NCI-H446 treated with DMSO at 0.1 percent for 48 hours (cell line): ENCODE measurements around the gene UGT1A6.

Experiments
- DNase-seq: peaks from one replicate; lab custom pipeline; 2025; lab: John Stamatoyannopoulos, UW

The UGT1A6 gene

GRCh38 chr2:233768076-233768475 is 75.4 kb downstream of the UGT1A6 start:
- no peak for DNase-seq

GRCh38 chr2:233769260-233769659 is 76.6 kb downstream of the UGT1A6 start:
- no peak for DNase-seq

- DNase-seq = no peak
Observed at GRCh38 chr2:233772153-233772552, 79.5 kb downstream of the UGT1A6 start.

- DNase-seq = no peak
Observed at GRCh38 chr2:233772583-233772982, 79.9 kb downstream of the UGT1A6 start.

- no peak for DNase-seq
Observed at GRCh38 chr2:233773854-233774253, 81.2 kb downstream of the UGT1A6 start.

GRCh38 chr2:233775414-233775813 is 82.7 kb downstream of the UGT1A6 start:
- DNase-seq = no peak

GRCh38 chr2:233778030-233778429 is 85.3 kb downstream of the UGT1A6 start, which contains the start of gene MROH2A:
MROH2A (plus strand) TSS chr2:233778330; CDS start chr2:233779359, 1,029 bp downstream.
- DNase-seq = no peak

GRCh38 chr2:233779722-233780121 is 87.0 kb downstream of the UGT1A6 start:
- DNase-seq = no peak

- no peak for DNase-seq
Observed at GRCh38 chr2:233780771-233781170, 88.1 kb downstream of the UGT1A6 start.

GRCh38 chr2:233789554-233789953 is 96.9 kb downstream of the UGT1A6 start:
- no peak for DNase-seq

- no peak for DNase-seq
Observed at GRCh38 chr2:233791151-233791882, 98.6 kb downstream of the UGT1A6 start.

- no peak for DNase-seq
Observed at GRCh38 chr2:233791883-233792329, 99.2 kb downstream of the UGT1A6 start.

GRCh38 chr2:233792720-233793119 is 100.0 kb downstream of the UGT1A6 start:
- DNase-seq = no peak

GRCh38 chr2:233793465-233794127 is 100.9 kb downstream of the UGT1A6 start:
- no peak for DNase-seq

- no peak for DNase-seq
Observed at GRCh38 chr2:233794128-233794658, 101.5 kb downstream of the UGT1A6 start.

GRCh38 chr2:233795735-233796171 is 103.1 kb downstream of the UGT1A6 start:
- no peak for DNase-seq

- DNase-seq = no peak
Observed at GRCh38 chr2:233796254-233796653, 103.6 kb downstream of the UGT1A6 start.

GRCh38 chr2:233798335-233799086 is 105.8 kb downstream of the UGT1A6 start:
- DNase-seq = no peak

GRCh38 chr2:233799087-233799665 is 106.5 kb downstream of the UGT1A6 start:
- no peak for DNase-seq

GRCh38 chr2:233799716-233800115 is 107.0 kb downstream of the UGT1A6 start:
- no peak for DNase-seq

- DNase-seq = no peak
Observed at GRCh38 chr2:233800208-233800607, 107.5 kb downstream of the UGT1A6 start.
